SK-N-MC (cell line): ENCODE measurements around the gene CDH4.
"Not testable (repeated sequence)": the region's sequence is repeated elsewhere in the genome, so short reads cannot be mapped to it uniquely, and the experiment has no call there.

Source experiments
- DNase-seq: peaks from one replicate; pipeline ENCODE4 v3.0.0-alpha.2; 2011; ENCODE audit warnings: low read depth, low spot score
- H3K27ac ChIP-seq: fragments of 200-600 bp; sonication (generic); 2 replicates; pipeline ENCODE4 v1.5.1; 2016; ENCODE audit warnings: mixed run types
- H3K36me3 ChIP-seq: fragments of 200-600 bp; sonication (generic); 2 replicates; pipeline ENCODE4 v1.6.1; 2017; ENCODE audit warnings: antibody characterized with exemption, low read length, mixed read lengths; ENCODE audit not compliant: insufficient read depth
- H3K4me3 ChIP-seq: fragments of 200-600 bp; sonication (generic); 2 replicates; pipeline ENCODE4 v1.5.1; 2016
- H3K9ac ChIP-seq: fragments of 200-600 bp; sonication (generic); 2 replicates; pipeline ENCODE4 v1.8.0; 2017; ENCODE audit warnings: mixed run types, mixed read lengths; ENCODE audit not compliant: insufficient read length
- H3K9me3 ChIP-seq: fragments of 200-600 bp; sonication (generic); 2 replicates; pipeline ENCODE4 v1.6.1; 2017; ENCODE audit warnings: low read depth, mild to moderate bottlenecking, antibody characterized with exemption, low read length, moderate library complexity, mixed read lengths
- EZH2 ChIP-seq: fragments of 200-600 bp; sonication (generic); IDR thresholded peaks from one replicate; pipeline ENCODE4 v1.6.1; 2017; ENCODE audit warnings: antibody characterized with exemption
- FOXP2 ChIP-seq: optimal IDR thresholded peaks from 2 replicates; pipeline ENCODE3; 2011; ENCODE audit warnings: mild to moderate bottlenecking, moderate library complexity; ENCODE audit not compliant: insufficient read depth; ENCODE audit errors: extremely low read length, control extremely low read depth
- POLR2AphosphoS5 ChIP-seq: IDR thresholded peaks from 2 replicates; pipeline ENCODE4 v1.6.1; 2012; ENCODE audit warnings: mild to moderate bottlenecking, low read depth, low read length, borderline replicate concordance

Gene CDH4

GRCh38 chr20:61849376-61849775 is 597.3 kb downstream of the CDH4 start:
- TF ChIP-seq EZH2 = no peak
- TF ChIP-seq FOXP2 = no peak
- no peak for TF ChIP-seq POLR2AphosphoS5

GRCh38 chr20:61849822-61850221 is 597.8 kb downstream of the CDH4 start:
- TF ChIP-seq POLR2AphosphoS5 (no peak), EZH2 (no peak), FOXP2 (no peak)
- no peak for DNase-seq
- no peaks in the 10 kb centered on the region for H3K36me3 ChIP-seq
- H3K9ac ChIP-seq = no peak overlapping the region
- no peak overlapping the region for H3K27ac ChIP-seq
- H3K4me3 ChIP-seq = no peak overlapping the region
- no peaks in the 10 kb centered on the region for H3K9me3 ChIP-seq

More at GRCh38 chr20:61849376-61849775, 597.3 kb downstream of the CDH4 start:
- Histone ChIP-seq H3K9ac (no peak overlapping the region), H3K36me3 (no peaks in the 10 kb centered on the region), H3K9me3 (no peaks in the 10 kb centered on the region), H3K27ac (no peak overlapping the region), H3K4me3 (no peak overlapping the region)
- no peak for DNase-seq

DNA sequence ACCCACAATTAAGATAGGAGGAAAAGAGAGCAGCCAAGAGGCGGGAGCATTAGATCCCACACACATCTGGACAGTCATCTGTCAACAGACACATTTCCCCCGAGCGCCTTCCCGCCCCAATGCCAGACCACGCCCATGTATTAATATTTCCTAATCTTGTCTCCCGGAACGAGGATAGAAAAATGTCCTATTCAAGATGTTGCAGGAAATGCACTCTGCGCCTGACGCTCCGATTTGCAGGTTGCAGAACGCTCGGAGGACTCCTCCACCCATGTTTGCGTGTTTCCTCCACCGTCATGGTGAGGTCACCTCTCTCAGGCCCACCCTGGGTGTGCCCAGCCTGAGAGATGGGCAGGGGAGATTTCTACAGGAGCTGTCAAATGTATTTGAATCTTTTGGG is 598.4 kb downstream of the CDH4 start:
- H3K27ac ChIP-seq = no peak overlapping the region
- no peak overlapping the region for H3K4me3 ChIP-seq
- H3K9ac ChIP-seq = no peak overlapping the region
- H3K9me3 ChIP-seq = no peaks in the 10 kb centered on the region
- H3K36me3 ChIP-seq = no peaks in the 10 kb centered on the region
- TF ChIP-seq FOXP2 = no peak
- TF ChIP-seq EZH2 = no peak
- no peak for TF ChIP-seq POLR2AphosphoS5
- DNase-seq = no peak

GRCh38 chr20:61850926-61851900 is 599.2 kb downstream of the CDH4 start:
- TF ChIP-seq FOXP2 (no peak), POLR2AphosphoS5 (no peak), EZH2 (no peak)
- H3K27ac ChIP-seq = no peak overlapping the region
- H3K4me3 ChIP-seq = no peak overlapping the region
- H3K9ac ChIP-seq = no peak overlapping the region
- DNase-seq = no peak
- H3K36me3 ChIP-seq = no peaks in the 10 kb centered on the region
- no peaks in the 10 kb centered on the region for H3K9me3 ChIP-seq

- H3K4me3 ChIP-seq = no peak overlapping the region
- no peaks in the 10 kb centered on the region for H3K9me3 ChIP-seq
- no peak for DNase-seq
- H3K36me3 ChIP-seq = no peaks in the 10 kb centered on the region
- no peak overlapping the region for H3K9ac ChIP-seq
- no peak overlapping the region for H3K27ac ChIP-seq
- no peak for TF ChIP-seq EZH2
- TF ChIP-seq FOXP2 = no peak
- no peak for TF ChIP-seq POLR2AphosphoS5
Observed at GRCh38 chr20:61852268-61853072, 600.4 kb downstream of the CDH4 start.

- Histone ChIP-seq H3K27ac (no peak overlapping the region), H3K9ac (no peak overlapping the region), H3K36me3 (no peaks in the 10 kb centered on the region), H3K9me3 (no peaks in the 10 kb centered on the region), H3K4me3 (no peak overlapping the region)
- DNase-seq = no peak
- no peak for TF ChIP-seq EZH2
- no peak for TF ChIP-seq FOXP2
- TF ChIP-seq POLR2AphosphoS5 = no peak
Observed at GRCh38 chr20:61853073-61854005, 601.3 kb downstream of the CDH4 start.

DNA sequence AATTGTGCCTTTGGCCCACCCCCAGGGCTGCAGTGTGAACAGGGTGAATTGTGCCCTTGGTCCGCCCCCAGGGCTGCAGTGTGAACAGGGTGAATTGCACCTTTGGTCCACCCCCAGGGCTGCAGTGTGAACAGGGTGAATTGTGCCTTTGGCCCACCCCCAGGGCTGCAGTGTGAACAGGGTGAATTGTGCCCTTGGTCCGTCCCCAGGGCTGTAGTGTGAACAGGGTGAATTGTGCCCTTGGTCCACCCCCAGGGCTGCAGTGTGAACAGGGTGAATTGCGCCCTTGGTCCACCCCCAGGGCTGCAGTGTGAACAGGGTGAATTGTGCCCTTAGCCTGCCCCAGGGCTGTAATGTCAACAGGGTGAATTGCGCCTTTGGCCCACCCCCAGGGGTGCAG is 602.5 kb downstream of the CDH4 start:
- not testable (repeated sequence) for H3K4me3 ChIP-seq, DNase-seq, H3K36me3 ChIP-seq, H3K9ac ChIP-seq, H3K9me3 ChIP-seq, H3K27ac ChIP-seq

DNA sequence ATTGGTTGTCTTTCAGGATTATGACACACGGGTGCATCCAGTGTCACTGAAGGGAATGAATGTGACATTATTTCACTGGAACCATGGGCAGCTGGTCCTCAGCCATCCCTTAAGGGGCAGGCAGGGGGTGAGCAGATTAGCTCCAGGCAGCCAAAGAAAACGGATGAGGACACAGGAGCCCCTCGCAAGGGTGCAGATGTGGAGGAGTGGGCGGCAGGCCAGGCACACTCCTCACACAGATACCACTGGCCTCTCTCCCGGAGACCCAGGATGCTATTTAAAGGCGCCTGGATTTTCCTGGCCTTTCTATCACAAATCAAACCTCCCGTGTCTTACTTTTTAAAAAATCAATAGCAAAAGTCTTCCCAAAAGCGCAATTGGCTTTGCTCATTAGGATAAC is 603.2 kb downstream of the CDH4 start:
- H3K9ac ChIP-seq = no peak overlapping the region
- no peak for TF ChIP-seq POLR2AphosphoS5
- TF ChIP-seq EZH2 = no peak
- TF ChIP-seq FOXP2 = no peak
- H3K9me3 ChIP-seq = no peaks in the 10 kb centered on the region
- H3K27ac ChIP-seq = no peak overlapping the region
- no peak for DNase-seq
- H3K4me3 ChIP-seq = no peak overlapping the region
- H3K36me3 ChIP-seq = no peaks in the 10 kb centered on the region
